Neutrophil (primary cell): ENCODE measurements around the gene LAMA5.

Experiments used
- H3K27ac ChIP-seq: fragments of 200-600 bp; sonication (generic); 2 replicates; pipeline ENCODE4 v1.5.1; 2016; ENCODE audit warnings: mild to moderate bottlenecking, moderate library complexity
- H3K27me3 ChIP-seq: fragments of 200-600 bp; sonication (generic); 2 replicates; pipeline ENCODE4 v1.6.0; 2016; ENCODE audit warnings: mild to moderate bottlenecking
- H3K36me3 ChIP-seq: fragments of 200-600 bp; sonication (generic); 2 replicates; pipeline ENCODE4 v1.5.1; 2017
- H3K4me1 ChIP-seq, 2 experiments: fragments of 200-600 bp in 1 of 2; sonication (generic) in 1 of 2; 1 replicate in 1 of 2; 2 replicates in 1 of 2; pipeline versions ENCODE4 v1.5.1 to v1.6.1; 2013 to 2016; ENCODE audit warnings: low read depth in 1 of 2, low read length in 1 of 2, mild to moderate bottlenecking in 1 of 2, moderate library complexity in 1 of 2; ENCODE audit not compliant: control insufficient read depth in 1 of 2, insufficient read depth in 1 of 2
- H3K4me3 ChIP-seq, 2 experiments: fragments of 200-600 bp in 1 of 2; sonication (generic) in 1 of 2; 1 replicate in 1 of 2; 2 replicates in 1 of 2; pipeline ENCODE4 v1.5.1; 2013 to 2016; ENCODE audit warnings: low read depth in 1 of 2, low read length in 1 of 2, mild to moderate bottlenecking in 1 of 2, moderate library complexity in 1 of 2
- H3K9me3 ChIP-seq: fragments of 200-600 bp; sonication (generic); 2 replicates; pipeline ENCODE4 v1.5.1; 2016
- TF ChIP-seq, protein P1 (sequence below): fragments of 200-600 bp; sonication (generic); IDR thresholded peaks from 2 replicates; pipeline ENCODE4 v1.5.1; 2016; ENCODE audit warnings: antibody characterized with exemption

The LAMA5 gene

DNA sequence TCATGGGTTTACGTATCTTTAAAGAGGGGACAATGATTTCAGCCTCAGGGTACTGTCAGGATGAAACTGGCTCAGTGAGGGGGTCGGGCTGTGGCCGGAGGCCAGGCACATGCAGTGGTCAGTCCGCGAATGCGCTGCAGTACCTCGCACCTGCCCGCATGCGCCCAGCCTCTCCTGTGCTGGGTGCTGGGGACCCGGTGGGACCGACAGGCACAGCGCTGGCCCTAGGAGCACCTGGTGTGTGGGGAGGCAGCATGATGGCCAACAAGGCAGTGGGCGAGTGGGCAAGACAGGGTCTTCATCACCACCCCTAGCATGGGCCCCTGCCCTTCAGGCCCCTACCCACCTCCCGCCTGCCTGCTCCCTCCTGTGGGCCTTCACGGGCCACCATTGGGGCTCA lies 40.9 kb upstream of the LAMA5 start:
- Histone ChIP-seq H3K4me1 (peaks cover 29 to 38% of the 10 kb centered on the region in 2 experiments), H3K27ac (peak overlapping the region; percentile 67), H3K9me3 (no peaks in the 10 kb centered on the region), H3K4me3 (peak overlapping the region; percentile 81 to 82), H3K27me3 (peaks cover 18% of the 10 kb centered on the region), H3K36me3 (peaks cover 3% of the 10 kb centered on the region)
- TF ChIP-seq, protein P1, sequence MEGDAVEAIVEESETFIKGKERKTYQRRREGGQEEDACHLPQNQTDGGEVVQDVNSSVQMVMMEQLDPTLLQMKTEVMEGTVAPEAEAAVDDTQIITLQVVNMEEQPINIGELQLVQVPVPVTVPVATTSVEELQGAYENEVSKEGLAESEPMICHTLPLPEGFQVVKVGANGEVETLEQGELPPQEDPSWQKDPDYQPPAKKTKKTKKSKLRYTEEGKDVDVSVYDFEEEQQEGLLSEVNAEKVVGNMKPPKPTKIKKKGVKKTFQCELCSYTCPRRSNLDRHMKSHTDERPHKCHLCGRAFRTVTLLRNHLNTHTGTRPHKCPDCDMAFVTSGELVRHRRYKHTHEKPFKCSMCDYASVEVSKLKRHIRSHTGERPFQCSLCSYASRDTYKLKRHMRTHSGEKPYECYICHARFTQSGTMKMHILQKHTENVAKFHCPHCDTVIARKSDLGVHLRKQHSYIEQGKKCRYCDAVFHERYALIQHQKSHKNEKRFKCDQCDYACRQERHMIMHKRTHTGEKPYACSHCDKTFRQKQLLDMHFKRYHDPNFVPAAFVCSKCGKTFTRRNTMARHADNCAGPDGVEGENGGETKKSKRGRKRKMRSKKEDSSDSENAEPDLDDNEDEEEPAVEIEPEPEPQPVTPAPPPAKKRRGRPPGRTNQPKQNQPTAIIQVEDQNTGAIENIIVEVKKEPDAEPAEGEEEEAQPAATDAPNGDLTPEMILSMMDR = no peak

DNA sequence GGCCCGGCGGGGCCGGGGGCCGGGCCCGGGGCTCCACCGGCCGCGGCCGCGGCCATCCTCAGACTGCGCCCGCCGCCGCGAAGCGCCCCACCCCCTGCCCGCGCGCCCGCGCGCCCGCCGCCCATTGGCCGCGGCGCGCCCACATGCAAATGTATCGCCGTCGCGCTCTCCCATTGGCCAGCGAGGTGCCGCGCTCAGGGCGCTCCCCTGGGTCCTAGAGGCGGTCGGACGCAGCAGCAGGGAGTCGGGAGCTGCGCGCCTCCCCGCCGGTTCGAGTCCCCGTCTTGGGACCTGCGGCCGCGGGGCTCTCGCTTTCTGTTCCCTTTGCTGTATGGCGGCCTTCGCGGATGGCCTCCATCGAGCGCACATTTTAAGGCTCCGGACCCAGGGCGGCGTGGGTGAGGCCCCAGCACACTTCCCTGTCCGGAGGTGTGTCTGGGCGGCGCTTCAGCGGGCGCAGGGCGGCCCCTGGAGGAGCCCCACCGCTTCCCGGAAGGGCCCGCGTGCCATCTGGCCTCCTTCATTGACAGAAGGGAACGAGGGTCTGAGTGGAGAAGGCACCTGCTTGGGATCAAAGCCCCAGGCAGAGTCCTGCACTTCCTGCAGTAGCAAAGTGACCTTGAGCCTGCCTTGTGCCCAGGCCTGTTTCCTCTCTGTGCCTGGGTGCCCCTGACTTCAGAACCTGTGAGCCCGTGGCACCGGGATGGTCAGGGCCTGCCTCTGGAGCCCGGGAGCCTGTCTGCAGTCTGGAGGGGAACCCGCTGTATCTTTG lies 40.3 kb upstream of the LAMA5 start, which contains the start of gene CABLES2:
TSS of gene CABLES2 (minus strand) at position 65 of the 772 bp plus-strand sequence. CDS start at position 56, 9 bp downstream.
- Histone ChIP-seq H3K4me3 (peak within 1 kb of the TSS; percentile 81 to 82), H3K36me3 (peaks cover 8% of the 10 kb centered on the region), H3K9me3 (no peaks in the 10 kb centered on the region), H3K27ac (peak within 1 kb of the TSS; percentile 67), H3K27me3 (peaks cover 18% of the 10 kb centered on the region), H3K4me1 (peaks cover 29 to 38% of the 10 kb centered on the region in 2 experiments)
- TF ChIP-seq, protein P1 = peak; percentile 77

DNA sequence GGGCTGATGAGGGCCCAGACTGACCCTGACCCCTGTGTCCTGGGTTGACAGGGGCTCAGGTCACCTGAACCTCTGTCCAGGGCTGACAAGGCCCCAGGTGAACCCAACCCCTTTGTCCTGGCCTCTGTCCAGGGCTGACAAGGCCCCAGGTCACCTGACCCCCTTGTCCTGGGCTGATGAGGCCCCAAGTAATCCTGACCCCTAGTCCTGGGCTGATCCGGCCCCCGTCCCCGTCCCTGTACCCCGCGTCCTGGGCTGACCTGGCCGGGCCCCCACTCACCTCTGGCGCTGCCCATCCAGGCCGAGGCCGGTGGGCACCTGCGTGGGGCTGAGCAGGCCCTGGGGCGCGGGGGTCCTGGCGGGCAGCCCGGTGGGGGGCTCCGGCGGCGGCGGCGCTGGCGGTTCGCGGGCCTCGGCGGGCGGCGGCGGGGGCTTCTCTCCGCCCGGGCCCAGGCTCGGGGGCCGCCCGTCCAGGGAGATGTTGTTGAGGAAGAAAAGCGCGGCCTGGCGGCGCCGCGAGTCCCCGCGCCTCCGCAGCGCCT lies 39.6 kb upstream of the LAMA5 start:
- TF ChIP-seq, protein P1 = no peak
- H3K27ac ChIP-seq = peak overlapping the region; percentile 49
- peaks cover 29 to 38% of the 10 kb centered on the region in 2 experiments for H3K4me1 ChIP-seq
- H3K36me3 ChIP-seq = peaks cover 15% of the 10 kb centered on the region
- H3K27me3 ChIP-seq = peaks cover 18% of the 10 kb centered on the region
- H3K9me3 ChIP-seq = no peaks in the 10 kb centered on the region
- peak overlapping the region; percentile 55 to 59 for H3K4me3 ChIP-seq

DNA sequence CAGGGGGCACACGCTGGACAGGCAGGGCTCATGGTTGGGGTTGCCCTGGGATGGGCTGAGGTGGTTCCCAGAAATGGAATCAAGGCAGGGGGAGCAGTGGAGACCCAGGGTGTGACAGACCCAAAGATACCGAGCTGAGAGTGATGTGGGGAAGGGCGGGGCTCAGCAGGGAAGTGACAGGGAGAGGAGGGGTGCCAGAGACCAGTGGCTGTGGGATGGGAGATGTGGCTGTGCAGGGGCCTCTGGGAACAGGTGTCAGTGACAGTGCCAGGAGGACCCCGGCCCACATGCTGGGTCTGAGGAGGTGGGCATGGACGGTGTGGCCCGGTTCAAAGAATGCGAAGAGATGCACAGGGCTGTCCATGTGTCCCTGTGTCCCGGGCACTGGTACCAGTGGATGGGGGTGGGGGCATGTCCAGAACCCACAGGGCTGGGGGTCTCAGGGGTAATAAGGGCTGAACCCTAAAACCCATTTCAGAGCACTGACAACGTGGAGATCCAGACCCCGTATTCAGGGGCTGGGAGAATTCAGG lies 38.9 kb upstream of the LAMA5 start:
- TF ChIP-seq, protein P1 = no peak
- H3K27ac ChIP-seq = peak overlapping the region; percentile 68

DNA sequence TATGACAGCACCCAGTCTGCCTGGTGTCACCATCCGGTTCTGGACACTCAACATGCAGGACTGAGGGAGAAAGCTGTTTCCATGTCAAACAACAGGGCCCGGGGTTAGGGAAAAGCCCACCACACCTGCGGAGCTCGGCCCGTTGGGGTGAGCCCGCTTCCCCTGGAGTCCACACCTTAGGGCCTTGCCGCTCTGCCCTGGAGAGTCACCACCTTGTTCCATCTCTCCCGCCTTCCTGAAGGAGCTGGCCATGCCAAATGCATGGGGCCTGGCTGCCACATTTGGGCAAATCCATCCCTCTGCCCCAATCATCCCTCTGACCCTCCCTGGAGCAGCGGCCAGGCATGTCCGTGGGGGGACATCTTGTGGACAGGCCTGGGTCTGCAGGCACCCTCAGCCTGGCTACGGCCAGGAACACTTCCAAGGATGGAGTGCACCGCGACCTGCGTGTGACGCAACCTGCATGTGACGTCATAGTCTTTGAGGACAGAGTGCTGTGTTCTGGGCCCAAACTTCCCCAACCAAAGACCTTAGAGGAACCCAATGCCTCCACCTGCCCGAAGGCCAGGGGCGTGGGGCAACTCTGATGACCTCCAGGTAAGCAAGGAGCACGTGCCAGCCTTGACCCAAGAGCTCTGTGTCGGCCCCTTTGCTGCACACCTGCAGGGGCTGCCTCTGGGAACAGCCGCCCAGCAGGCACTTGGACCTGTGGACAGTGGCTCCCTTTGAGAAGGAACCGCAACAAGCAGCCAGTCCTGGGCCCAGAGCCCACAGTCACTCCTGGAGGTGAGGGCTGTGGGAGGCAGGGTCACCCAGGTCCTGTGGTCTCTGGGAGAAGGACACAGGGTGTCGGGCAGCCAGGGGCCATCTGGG lies 38.2 kb upstream of the LAMA5 start:
- Histone ChIP-seq H3K4me1 (peaks cover 28 to 36% of the 10 kb centered on the region in 2 experiments), H3K27ac (peak overlapping the region; percentile 68), H3K36me3 (peaks cover 21% of the 10 kb centered on the region), H3K27me3 (peaks cover 9% of the 10 kb centered on the region), H3K4me3 (peak overlapping the region; percentile 55 to 59), H3K9me3 (no peaks in the 10 kb centered on the region)
- TF ChIP-seq, protein P1 = peak; percentile 40

More for the DNA sequence above, 38.9 kb upstream of the LAMA5 start:
- Histone ChIP-seq H3K9me3 (no peaks in the 10 kb centered on the region), H3K4me3 (peak overlapping the region; percentile 55 to 59), H3K36me3 (peaks cover 19% of the 10 kb centered on the region), H3K27me3 (peaks cover 16% of the 10 kb centered on the region), H3K4me1 (peaks cover 29 to 38% of the 10 kb centered on the region in 2 experiments)
